Thyroid gland (tissue), 4 donors: ENCODE data around the gene CTNNA2.

Experiments used
- CTCF ChIP-seq, 6 experiments: fragments of 200-600 bp in 3 of 6; fragments of 450-650 bp in 3 of 6; sonication (generic) in 3 of 6; IDR thresholded peaks; one replicate each; pipeline ENCODE4 v1.5.1; 2016 to 2019; ENCODE audit warnings: antibody characterized with exemption in 6 of 6, mild to moderate bottlenecking in 2 of 6, inconsistent platforms in 1 of 6, moderate library complexity in 1 of 6
- POLR2A ChIP-seq, 2 donors: fragments of 450-650 bp; IDR thresholded peaks; one replicate each; pipeline ENCODE4 v1.6.1; 2017; ENCODE audit warnings: antibody characterized with exemption in 2 of 2, mild to moderate bottlenecking in 2 of 2, moderate library complexity in 1 of 2

GRCh38 chr2:80475970-80476369 is 963.1 kb downstream of the CTNNA2 start:
- TF ChIP-seq CTCF (IDR thresholded peaks at IDR 0.05): no peak
- TF ChIP-seq POLR2A (IDR thresholded peaks at IDR 0.05): no peak
